HEK293T (cell line): ENCODE results near the gene BMERB1.

Experiments
- ARNT ChIP-seq: fragments of 450-650 bp; IDR thresholded peaks from 2 replicates; pipeline ENCODE4 v1.6.1; 2017; ENCODE audit warnings: mild to moderate bottlenecking
- ELF4 ChIP-seq: fragments of 450-650 bp; IDR thresholded peaks from 2 replicates; pipeline ENCODE4 v1.6.1; 2017; ENCODE audit warnings: antibody characterized with exemption
- FOXM1 ChIP-seq: fragments of 450-650 bp; IDR thresholded peaks from 2 replicates; pipeline ENCODE4 v1.6.1; 2017; ENCODE audit warnings: mild to moderate bottlenecking, borderline replicate concordance
- L3MBTL2 ChIP-seq: fragments of 450-650 bp; conservative IDR thresholded peaks from 2 replicates; pipeline ENCODE4 v1.6.1; 2016; ENCODE audit warnings: mild to moderate bottlenecking
- SP1 ChIP-seq: fragments of 450-650 bp; IDR thresholded peaks from 2 replicates; pipeline ENCODE4 v1.6.1; 2017
- TARDBP ChIP-seq: fragments of 450-650 bp; IDR thresholded peaks from 2 replicates; pipeline ENCODE4 v1.6.1; 2016

DNA sequence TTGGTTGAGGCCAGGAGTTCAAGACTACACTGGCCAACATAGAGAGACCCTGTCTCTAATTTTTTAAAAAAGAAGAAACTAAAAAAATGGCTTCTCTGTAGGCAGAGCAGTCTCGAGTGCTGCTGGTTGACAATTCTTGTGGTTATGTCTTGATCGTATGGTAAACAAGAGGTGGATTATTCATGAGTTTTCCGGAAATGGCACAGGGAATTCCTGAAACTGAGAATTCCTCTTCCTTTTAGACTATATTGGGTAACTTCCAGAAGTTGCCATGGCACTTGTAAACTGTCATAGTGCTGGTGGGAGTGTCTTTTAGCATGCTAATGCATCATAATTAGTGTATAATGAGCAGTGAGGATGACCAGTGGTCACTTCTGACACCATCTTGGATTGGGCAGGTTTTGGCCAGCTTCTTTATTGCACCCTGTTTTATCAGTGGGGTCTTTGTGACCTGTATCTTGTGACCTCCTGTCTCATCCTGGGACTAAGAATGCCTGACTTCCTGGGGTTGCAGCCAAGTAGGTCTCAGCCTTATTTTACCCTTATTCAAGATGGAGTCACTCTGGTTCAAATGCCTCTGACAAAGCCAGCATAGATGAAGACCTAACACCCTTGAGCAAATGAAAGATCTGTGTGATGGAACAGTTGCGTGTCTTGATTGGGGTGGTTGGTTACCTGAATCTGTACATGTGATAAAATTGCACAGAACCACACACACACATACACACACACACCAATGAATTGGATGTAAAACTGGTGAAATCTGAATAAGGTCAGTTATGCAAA is 30.2 kb downstream of the BMERB1 start:
- TF ChIP-seq FOXM1 (no peak), SP1 (no peak), ARNT (no peak), ELF4 (no peak), L3MBTL2 (no peak), TARDBP (no peak)
